ENCODE measurements around the gene VWC2. TPM values are rescaled to one million over a fixed set of nuclear protein-coding genes. Genes with fewer than 3 reads are reported as not detected.
"Not testable (repeated sequence)": the region's sequence is repeated elsewhere in the genome, so short reads cannot be mapped to it uniquely, and the experiment has no call there.

VWC2 gene
- total RNA-seq, 1 experiment from 2014 or later = not detected

DNA sequence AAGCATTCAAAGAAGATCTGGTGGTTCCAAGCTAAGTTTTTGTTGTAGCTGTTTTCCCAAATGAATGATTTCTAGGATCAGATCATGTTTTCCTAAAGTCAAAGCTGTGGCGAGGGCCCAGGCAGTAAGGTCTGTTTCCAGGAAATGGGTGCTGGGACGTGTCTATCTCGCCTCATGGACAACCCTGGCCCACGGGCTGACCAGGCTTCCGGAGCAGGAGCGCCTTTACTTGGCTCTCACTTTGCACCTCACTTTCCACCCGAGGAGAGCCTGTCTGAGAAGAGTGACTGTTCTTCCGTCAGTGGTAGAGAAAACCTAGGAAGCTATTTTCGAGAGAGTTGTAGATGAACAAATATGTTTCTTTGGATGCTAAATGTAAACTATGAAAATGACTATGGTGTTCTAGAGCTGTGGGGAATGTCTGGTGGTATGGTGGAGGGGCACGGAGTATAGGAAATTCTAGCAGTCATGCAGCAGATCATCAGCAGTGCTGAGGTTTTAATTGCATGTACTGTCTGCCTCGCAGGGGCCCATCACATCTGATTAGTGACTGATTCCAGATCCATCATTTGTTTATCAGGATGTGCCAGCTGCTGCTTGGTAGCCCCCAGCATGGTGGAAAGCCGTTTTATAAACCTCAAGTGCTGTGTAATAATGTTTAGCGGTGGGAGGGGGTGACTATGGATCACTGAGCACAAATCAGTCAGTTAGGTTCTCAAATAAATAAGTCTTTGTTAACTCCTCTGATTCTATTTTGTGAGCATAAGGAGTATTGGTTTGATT is 66.6 kb downstream of the VWC2 start:
- in situ Hi-C loops (cut with HindIII; ENCODE audit: low pct_unique_long_range_greater_than_20kb, low sequenced_read_pairs) = no loop called here
- no peak for DNase-seq (ENCODE audit: low read depth)

DNA sequence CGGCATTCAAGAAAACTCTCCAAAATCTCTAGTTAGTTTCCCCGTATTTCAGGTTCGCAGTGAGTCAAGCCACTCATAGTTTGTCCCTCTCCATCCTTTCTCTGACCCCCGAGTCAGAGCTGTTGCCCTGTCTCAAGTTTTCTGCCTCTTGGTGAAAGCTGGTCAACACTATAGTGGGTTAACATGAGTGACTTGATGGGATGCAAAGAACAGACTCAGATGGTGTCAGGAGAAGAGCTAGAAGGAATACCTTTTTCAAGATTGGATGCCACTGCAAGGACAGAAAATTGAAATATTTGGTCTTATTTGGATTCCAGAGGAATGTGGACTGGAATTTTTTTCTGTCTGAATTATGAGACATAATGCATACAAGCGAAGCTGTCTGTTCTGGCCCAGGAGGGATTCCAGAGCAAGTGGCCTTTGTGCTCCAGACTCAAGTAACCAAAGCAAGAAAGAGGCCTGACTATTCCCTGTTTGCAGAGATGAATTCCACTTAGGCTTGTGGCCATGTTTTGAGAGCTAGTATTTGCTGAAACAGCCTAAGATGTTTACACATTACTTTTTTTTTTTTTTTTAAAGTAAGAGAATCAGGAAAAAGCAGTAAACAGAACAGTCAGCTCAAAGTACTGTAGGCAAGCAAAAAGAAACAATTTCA is 67.4 kb downstream of the VWC2 start:
- no peak for DNase-seq (ENCODE audit: low read depth)
- in situ Hi-C loops (cut with HindIII; ENCODE audit: low pct_unique_long_range_greater_than_20kb, low sequenced_read_pairs) = no loop called here

DNA sequence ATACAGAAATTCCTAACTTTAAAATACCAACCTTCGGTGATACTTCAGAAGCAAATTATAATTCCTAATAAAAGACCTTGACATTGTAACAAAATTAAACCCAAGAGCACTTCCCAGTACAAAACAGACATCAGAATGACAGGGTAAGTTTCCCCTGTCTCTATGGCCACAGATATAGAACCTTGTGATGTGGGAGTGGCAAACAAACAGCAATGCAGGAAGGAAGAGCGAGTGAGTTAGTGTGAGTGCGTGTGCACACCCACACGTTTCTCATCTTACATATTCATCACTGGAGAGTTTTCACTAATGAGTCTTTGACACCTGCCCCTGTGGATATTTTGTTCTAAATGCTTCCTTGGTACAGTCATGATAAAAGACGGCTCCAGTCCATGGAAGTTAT is 72.2 kb downstream of the VWC2 start:
- in situ Hi-C loops (cut with HindIII; ENCODE audit: low pct_unique_long_range_greater_than_20kb, low sequenced_read_pairs) = no loop called here
- DNase-seq (ENCODE audit: low read depth) = no peak

DNA sequence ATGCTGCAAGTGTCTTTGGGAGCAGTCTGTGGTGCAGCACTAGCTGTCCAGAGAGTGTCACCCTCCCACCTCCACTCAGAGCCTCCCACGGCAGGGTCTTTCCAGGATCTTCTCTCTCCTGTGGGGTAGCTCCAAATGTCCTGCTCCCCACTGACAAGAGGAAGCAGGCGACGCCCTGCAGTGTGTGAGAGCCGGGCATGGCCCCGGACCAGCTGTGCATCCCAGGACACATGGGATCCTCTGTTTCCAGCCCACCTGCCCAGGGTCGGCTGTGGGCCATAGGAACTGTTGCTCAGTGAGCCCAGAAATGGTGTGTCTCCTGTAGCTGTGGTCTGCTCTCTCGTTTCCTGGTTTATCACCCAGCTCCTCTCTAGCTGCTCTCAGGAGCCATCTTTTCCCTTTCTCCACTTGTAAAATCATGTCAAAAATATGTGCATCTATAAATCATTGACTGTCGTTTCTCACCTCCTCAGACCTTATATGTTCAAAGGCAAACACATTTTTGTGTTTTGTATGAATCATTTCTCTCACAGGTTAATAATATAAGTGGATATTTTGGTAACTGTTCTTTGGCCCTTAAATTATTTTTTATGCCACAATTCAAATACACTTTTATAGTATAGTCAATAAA is 74.9 kb downstream of the VWC2 start:
- DNase-seq (ENCODE audit: low read depth) = peak; percentile 11
- in situ Hi-C loops (cut with HindIII; ENCODE audit: low pct_unique_long_range_greater_than_20kb, low sequenced_read_pairs) = no loop called here

DNA sequence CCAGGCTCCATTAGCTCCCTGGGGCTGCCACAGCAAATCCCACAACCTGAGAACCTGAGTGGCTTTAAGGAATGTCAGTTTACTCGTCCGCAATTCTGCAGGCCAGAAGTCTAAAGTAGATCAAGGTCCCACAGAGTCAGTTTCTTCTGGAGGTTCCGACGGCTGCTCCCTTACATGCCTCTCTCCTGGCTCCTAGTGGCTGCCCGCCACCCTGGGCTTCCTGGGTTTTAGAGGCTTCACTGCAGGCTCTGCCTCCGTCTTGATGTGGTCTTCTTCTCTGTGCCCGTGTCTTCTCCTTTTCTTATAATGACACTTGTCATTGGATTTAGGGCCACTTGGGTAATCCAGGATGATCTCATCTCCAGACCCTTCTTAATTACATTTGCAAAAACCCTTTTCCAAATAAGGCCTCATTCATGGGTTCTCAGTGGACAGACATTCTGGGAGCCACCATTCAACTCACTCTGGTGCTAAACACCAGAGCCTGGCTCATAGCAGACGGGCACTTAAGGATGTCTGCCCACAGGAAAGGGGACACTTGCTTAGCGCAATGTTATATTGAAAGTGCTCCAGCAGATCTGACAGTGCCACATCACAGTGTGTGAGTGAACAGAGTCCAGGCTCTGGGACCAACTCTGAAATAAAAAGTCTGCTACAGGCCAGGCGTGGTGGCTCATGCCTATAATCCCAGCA is 77.6 kb downstream of the VWC2 start:
- no peak for DNase-seq (ENCODE audit: low read depth)
- in situ Hi-C loops (cut with HindIII; ENCODE audit: low pct_unique_long_range_greater_than_20kb, low sequenced_read_pairs) = no loop called here

DNA sequence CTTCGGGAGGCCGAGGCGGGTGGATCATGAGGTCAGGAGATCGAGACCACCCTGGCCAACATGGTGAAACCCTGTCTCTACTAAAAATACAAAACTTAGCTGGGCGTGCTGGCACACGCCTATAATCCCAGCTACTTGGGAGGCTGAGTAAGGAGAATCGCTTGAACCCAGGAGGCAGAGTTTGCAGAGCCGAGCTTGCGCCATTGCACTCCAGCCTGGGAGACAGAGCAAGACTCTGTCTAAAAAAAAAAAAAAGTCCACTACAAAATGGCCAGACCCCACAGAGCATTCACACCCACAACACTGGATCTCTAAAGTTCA is 78.1 kb downstream of the VWC2 start:
- in situ Hi-C loops (cut with HindIII; ENCODE audit: low pct_unique_long_range_greater_than_20kb, low sequenced_read_pairs); DNase-seq (ENCODE audit: low read depth): not testable (repeated sequence)

DNA sequence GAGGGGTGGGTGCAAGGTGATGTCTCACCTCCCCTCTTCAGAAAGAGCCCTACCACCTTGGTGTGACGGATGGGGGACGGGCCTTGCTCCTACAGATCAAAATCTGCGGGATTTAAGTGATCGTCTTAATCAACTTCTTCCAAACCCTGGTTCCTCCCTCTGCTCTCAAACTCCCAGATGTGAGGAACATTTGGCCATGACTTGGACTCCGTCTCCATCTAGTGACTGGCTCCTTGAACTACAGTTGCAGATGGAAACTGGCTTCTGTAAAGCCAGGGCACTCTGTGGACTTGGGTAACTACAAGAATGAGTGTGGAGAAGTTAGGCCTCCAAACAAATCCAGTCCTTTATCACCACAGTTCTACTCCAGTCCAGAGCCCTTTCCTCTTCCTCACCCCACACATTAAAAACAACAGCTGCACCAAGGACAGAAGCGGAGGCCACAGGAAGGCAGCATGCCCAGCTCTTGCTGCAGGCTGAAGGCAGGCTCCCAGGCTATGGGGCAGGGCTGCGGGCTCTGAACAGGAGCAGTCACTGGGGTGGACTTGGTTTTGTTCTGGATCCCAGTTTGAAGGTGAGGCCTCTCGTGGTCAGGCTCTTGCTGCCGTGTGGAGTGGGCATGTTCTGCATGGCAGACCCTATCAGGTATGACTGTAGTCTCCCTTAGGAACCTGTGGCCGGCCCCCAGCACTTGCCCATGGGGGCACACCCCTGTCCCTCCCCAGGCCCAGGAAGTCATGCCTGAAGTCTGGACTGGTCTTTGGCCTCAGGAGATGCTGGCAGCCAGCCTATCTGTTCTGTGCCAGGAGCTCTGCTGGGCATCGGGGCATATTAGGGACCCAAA is 79.4 kb downstream of the VWC2 start:
- in situ Hi-C loops (cut with HindIII; ENCODE audit: low pct_unique_long_range_greater_than_20kb, low sequenced_read_pairs) = no loop called here
- DNase-seq (ENCODE audit: low read depth) = peak; percentile 49

DNA sequence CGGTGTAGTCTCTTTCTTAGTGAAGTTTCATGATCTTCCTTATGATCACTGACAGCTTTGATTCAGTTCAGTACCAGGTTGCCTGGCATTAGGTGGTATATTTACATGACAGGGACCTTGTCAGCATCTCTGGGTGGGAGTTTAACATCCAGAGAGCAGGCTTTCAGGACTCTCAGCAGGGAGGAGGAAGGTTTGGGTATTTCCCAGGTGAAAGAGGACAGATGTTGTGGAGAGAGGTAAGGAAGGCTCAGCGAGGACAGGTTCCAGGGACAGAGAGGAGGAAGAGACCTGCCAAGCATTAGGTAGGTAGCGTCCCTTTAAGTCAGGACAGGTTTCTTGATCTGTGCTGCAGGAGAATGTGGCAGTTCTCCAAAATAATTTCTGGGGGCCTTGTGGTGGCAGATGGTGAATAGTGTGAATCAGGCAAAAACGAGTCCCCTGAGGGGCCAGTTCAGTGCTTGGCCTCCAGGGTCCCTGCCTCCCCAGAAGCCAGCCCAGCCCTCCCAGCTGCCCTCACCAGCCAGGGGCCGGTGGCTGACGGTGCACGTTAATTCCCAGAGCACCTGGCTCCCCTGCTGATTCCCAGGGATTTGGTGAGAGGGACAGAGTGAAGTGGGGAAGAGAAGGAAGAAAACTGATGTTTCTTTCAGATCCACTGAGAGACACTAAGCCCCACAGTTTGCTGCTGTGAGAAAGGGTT is 82.0 kb downstream of the VWC2 start:
- no peak for DNase-seq (ENCODE audit: low read depth)
- in situ Hi-C loops (cut with HindIII; ENCODE audit: low pct_unique_long_range_greater_than_20kb, low sequenced_read_pairs) = no loop called here

DNA sequence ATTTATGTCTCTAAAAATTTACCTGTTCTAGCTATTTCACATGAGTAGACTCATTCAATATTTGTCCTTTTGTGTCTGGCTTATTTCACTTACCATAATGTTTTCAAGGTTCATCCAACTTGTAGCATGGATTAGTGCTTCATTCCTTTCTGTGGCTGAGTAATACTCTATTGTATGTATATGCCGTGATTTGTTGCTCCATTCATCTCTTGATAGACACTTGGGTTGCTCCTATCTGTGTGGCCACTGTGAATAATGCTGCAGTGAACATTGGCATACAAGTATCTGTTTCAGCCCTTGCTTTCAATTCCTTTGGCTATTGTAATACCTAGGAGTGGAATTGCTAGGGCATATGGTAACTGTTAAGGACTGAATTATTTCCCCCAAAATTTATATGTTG is 86.9 kb downstream of the VWC2 start:
- no peak for DNase-seq (ENCODE audit: low read depth)
- in situ Hi-C loops (cut with HindIII; ENCODE audit: low pct_unique_long_range_greater_than_20kb, low sequenced_read_pairs) = no loop called here

DNA sequence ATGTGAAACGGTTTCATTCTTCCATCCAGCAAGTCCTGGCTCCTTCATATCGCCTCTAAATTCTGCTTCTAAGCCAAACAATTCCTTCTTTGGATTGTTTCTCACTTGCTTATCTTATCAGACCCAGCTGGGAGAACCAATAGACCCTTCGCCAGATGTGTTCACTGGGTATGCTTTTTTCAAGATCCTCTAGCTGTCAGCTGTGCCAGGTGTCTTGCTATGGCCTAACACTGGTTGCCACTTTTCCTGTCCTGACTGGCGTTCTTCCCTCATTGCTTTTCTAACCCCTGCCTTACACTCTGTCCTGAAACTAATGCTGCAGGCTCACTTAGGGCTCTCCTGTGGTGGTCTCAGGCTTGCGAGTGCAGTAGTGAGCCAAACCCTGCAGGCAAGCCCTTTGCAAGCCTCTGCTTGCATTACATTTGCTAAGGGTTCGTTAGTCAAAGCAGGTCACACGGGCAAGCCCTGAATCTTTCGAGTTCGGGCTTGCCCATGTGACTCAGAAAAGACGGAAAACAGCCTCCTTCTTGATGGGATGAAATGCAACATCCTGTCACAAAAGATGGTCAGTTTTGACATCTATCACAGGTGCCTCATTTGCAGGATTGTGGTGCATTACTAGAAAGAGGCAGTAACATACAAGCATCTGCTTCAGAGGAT is 92.8 kb downstream of the VWC2 start:
- no peak for DNase-seq (ENCODE audit: low read depth)
- in situ Hi-C loops (cut with HindIII; ENCODE audit: low pct_unique_long_range_greater_than_20kb, low sequenced_read_pairs) = no loop called here

DNA sequence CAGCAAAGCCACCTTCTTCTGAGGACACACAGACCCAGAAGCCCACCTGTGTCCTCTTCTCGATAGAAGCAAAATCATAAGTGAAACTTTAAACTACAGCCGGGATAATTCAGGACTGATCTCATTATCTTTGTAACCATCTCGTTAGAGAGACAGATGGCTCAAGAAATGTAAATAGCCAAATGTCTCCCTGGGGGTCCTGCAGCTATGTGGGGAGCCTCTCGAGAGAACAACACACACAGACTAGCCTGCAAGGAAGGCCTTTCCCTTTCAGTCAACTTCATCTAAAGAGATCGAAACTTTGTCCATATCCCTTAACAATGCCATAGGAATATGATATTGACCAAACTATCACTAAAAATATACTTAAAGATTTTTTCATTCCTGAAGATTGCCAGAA is 93.5 kb downstream of the VWC2 start:
- in situ Hi-C loops (cut with HindIII; ENCODE audit: low pct_unique_long_range_greater_than_20kb, low sequenced_read_pairs) = no loop called here
- no peak for DNase-seq (ENCODE audit: low read depth)

DNA sequence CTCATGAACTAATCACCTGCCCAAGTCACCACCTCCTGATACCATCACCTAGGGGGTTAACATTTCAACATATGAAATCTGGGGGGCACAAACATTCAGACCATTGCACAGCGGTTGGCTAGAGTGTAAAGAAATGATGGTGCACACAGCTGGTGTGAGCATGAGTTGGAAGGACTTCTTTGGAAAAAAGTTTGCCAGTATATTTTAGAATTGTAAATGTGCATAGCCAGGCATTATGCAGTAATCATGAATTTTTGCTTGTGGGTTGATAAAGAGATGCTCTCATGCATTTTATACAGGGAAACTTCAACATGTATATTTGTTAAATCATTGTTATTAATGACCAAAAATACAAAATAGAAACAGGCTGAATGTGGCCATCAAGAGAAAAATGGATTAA is 100.0 kb downstream of the VWC2 start:
- DNase-seq (ENCODE audit: low read depth) = no peak
- in situ Hi-C loops (cut with HindIII; ENCODE audit: low pct_unique_long_range_greater_than_20kb, low sequenced_read_pairs) = no loop called here

DNA sequence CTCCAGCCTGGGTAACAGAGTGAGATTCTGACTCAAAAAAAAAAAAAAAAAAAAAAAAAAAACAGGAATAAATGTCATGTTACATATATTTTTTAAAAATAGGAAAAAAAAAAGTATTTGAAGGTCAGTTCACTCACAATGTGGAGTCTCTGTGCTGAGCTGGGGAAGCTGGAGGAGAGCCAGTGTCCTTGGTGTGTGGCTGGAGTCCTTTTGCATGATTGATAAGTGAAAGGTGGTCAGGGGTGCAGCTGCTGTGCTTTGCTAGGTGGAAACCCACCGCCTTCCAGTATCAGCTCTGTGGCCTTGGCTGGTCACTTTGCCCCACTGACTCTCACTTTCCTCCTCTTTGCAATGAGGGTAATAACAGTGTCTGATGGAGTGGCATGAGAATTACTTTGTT is 101.9 kb downstream of the VWC2 start:
- in situ Hi-C loops (cut with HindIII; ENCODE audit: low pct_unique_long_range_greater_than_20kb, low sequenced_read_pairs) = no loop called here
- DNase-seq (ENCODE audit: low read depth) = no peak

DNA sequence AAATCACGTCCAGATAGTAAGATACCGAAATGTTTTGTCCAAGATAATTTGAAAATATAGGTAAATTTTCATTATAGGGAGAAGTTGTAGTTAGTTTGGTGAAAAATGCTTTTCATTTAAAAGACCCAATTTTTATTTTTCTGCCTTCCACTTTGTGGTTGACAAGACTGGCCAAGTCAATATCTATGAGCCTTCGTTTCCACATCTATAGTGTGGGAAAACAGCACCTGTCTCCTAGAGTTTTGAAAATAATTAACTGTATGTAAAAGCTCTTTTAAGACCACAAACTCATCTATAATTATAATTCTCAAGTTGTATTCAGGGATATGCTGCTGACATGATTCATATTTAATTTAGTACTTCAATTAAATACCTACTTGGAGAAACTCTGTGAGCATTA is 102.8 kb downstream of the VWC2 start:
- no peak for DNase-seq (ENCODE audit: low read depth)
- in situ Hi-C loops (cut with HindIII; ENCODE audit: low pct_unique_long_range_greater_than_20kb, low sequenced_read_pairs) = no loop called here

DNA sequence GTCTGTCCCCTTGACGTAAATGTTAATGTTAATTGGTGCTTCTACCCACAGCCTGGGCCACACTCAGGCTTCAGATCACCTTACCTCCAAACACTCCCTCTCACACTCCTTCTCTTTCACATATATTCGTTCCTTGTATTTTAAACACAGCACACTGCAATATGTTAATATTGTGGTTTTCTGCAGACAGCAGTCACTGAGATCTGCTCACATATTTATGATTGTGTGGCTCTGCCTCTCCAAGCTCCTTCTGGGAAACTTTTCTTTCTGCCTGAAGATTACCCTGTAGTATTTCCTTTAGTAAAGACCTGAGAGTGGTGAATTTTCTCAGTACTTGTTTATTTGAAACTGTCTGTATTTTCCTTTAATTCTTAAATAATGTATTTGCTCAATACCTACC is 104.7 kb downstream of the VWC2 start:
- no peak for DNase-seq (ENCODE audit: low read depth)
- in situ Hi-C loops (cut with HindIII; ENCODE audit: low pct_unique_long_range_greater_than_20kb, low sequenced_read_pairs) = no loop called here

DNA sequence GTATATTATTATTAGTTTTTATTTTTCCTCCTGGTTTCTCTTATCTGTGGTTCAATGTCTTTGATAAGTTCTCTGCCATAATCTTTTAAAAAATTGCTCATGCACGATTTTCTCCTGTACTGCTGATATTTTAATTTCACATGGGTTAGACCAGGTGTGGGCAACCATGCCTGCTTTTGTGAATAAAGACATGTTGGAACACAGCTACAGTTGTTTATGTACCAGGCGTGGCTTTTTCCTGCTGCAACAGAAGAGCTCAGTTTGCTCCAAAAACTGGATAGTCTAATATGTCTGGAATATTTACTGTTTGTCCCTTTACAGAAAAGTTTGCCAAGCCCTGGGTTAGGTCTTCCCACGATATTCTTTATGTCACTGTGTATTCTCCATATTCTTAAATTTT is 105.2 kb downstream of the VWC2 start:
- DNase-seq (ENCODE audit: low read depth) = no peak
- in situ Hi-C loops (cut with HindIII; ENCODE audit: low pct_unique_long_range_greater_than_20kb, low sequenced_read_pairs) = no loop called here

DNA sequence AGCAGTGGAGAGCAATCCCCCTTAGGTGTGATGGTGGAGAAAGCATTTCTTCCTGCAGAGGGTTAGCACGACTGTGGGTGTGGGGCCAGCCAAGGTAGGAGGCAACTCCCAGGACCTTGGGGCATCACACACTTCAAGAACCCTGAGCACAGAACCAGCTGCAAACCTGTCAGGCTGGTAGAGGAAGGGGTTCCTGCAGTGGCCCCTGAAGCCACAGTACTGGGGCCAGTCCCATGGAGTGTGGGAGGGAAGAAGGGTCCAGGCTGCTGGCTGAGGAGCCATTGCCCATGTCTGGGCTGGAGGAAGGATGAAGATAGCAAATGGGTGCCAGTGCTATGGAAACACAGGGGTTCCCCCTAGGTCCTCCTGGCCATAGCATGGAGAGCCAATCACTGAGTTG is 110.5 kb downstream of the VWC2 start:
- in situ Hi-C loops (cut with HindIII; ENCODE audit: low pct_unique_long_range_greater_than_20kb, low sequenced_read_pairs) = no loop called here
- no peak for DNase-seq (ENCODE audit: low read depth)
